Fibroblast of mammary gland (primary cell): ENCODE results near the gene GUCA1A.

Experiments
- DNase-seq: peaks from one replicate; pipeline ENCODE4 v3.0.0-alpha.2; 2010; ENCODE audit warnings: low read depth
- H3K4me3 ChIP-seq: 2 replicates; pipeline ENCODE4 v1.5.1; 2011; ENCODE audit warnings: low read depth, mild to moderate bottlenecking, low read length, moderate library complexity; ENCODE audit not compliant: control insufficient read depth
- TF ChIP-seq, protein P1 (sequence below): conservative IDR thresholded peaks from 2 replicates; pipeline ENCODE4 v1.5.1; 2011; ENCODE audit warnings: low read depth, low read length, inconsistent platforms; ENCODE audit not compliant: control insufficient read depth, insufficient read depth

The GUCA1A gene

DNA sequence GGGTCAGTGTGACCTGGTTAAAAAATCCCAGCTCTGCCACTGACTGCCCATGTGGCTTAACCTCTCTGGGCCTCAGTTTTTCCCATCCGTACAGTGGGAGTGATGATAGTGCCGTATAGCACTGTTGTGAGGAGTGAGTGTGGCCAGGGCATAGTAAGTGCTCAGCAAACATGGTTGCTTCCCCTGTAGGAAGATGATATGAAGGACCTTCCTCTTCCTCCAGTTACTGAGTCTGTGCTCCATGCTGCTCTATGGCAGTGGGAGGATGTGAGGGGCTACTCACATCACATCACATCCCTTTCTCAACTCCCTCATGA, 43.8 kb upstream of the GUCA1A start:
- no peak for DNase-seq
- H3K4me3 ChIP-seq: no peak overlapping the region
- TF ChIP-seq, protein P1, sequence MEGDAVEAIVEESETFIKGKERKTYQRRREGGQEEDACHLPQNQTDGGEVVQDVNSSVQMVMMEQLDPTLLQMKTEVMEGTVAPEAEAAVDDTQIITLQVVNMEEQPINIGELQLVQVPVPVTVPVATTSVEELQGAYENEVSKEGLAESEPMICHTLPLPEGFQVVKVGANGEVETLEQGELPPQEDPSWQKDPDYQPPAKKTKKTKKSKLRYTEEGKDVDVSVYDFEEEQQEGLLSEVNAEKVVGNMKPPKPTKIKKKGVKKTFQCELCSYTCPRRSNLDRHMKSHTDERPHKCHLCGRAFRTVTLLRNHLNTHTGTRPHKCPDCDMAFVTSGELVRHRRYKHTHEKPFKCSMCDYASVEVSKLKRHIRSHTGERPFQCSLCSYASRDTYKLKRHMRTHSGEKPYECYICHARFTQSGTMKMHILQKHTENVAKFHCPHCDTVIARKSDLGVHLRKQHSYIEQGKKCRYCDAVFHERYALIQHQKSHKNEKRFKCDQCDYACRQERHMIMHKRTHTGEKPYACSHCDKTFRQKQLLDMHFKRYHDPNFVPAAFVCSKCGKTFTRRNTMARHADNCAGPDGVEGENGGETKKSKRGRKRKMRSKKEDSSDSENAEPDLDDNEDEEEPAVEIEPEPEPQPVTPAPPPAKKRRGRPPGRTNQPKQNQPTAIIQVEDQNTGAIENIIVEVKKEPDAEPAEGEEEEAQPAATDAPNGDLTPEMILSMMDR: no peak

DNA sequence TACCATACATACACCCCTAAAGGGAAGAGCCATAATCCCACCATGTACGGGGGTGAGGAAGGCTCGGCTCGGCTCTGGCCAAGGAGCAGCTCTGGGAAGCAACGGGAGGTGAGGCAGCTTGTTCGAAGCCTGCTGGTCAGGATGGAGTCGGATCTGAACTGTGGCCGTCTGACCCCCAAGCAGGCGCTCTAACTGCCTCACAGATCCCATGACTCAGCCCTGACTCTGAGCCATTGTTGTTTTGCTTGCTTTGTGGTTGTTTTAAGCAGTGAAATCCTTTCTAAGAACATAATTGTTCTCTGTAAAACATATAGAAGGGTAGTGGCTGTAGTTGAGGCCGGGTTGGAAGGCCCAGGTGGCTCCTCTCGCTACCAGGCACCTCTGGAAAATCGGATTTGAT, 41.6 kb upstream of the GUCA1A start:
- peak; percentile 90 for DNase-seq
- TF ChIP-seq, protein P1: no peak
- H3K4me3 ChIP-seq: no peak overlapping the region

DNA sequence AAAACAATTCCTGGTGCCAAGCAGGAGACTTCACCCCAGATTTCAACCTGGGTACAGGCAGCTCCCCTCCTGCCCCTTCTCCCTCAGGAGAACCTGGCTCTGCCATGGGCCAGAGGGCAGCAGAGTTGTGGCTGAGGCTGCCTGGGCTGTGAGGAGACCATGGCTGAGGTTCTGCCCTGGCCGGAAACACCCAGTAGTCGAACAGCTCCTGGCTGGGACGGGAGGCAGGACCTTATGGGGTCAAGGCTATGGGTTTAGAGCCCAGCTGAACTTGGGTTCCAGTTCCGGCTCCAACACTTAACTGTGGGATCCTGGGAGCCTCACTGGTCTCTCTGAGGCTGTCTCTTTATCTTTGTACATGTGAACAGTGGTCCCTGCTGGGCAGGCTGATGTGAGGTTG, 39.2 kb upstream of the GUCA1A start:
- no peak overlapping the region for H3K4me3 ChIP-seq
- TF ChIP-seq, protein P1: no peak
- no peak for DNase-seq

DNA sequence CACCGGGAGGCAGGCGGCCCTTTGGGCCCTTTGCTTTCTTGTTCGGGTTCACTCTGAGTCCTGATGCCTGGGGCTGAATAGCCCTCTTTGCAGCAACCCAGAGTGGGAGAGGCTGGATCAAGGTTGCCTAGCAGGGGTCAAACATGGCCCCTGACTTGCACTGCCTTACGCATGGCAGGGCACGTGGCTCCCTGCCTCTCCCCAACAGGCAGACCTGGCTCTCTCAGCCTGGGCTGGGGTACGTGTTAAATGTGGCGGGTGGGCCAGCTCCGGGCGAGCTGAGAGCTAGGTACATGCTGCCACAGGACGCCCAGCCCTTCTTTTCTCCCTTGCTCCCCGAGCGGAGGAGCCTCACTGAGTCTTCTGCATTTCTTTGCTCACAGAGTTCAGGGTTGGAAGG, 38.0 kb upstream of the GUCA1A start:
- TF ChIP-seq, protein P1: no peak
- no peak for DNase-seq
- H3K4me3 ChIP-seq: no peak overlapping the region

DNA sequence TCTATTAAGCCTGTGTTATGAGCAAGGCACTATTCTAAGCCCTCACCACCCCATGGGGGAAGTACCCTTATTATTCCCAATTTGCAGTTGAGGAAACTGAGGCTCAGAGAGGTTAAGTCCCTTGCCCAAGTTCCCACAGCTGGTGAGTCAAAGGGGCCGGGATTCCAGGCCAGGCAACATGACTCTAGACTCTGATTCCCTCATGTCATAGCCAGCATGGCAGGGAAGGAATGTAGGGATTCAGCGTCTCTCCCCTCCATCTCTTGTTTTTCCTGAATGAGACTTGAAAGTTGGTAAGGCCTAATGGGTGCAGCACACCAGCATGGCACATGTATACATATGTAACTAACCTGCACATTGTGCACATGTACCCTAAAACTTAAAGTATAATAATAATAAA, 37.4 kb upstream of the GUCA1A start:
- no peak for DNase-seq
- TF ChIP-seq, protein P1: no peak
- H3K4me3 ChIP-seq: no peak overlapping the region

DNA sequence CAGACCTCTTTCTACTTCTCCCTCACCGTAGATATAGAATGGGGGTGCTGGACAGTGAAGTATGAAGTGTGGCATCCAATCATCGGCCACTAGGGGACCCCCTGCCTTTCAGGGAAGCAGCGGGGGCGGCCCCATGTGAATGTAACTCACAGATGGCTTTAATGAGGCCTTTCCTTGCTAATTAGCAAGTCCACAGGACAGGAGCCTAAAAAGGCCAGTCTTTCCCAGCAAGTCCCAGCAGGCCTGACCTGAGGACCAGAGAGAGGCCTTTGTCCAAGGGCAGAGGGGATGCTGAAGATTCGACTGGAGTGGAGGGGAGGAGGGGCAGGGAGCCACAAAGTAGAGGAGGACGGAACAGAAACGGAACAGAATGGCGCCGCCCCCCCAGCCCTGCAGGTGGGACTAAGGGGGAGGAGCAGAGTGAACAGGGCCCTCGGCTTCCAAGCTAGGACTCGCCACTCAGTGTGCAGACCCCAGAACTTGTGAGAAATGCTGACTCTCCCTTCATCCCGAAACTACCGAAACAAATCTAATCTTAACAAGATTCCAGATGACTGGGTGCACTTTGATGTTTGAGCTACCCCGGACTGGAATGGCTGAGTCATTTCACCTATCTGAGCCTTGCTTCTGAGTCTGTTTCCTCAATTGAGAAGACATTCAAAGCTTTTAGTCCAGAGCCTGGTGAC, 36.5 kb upstream of the GUCA1A start:
- no peak overlapping the region for H3K4me3 ChIP-seq
- peak; percentile 70 for DNase-seq
- TF ChIP-seq, protein P1: peak; percentile 20
